SK-N-SH treated with all-trans-retinoic acid at 6 μM for 48 hours (cell line): Measurements from ENCODE around the gene RBP5.

Experiments used
- ATAC-seq: fragments of 200-7000 bp; cut with Tn5 transposase; 3 replicates; pipeline ENCODE4 v1.9.1; 2020; ENCODE audit warnings: mild to moderate bottlenecking, moderate library complexity
- ARNTL ChIP-seq: fragments of 450-650 bp; formaldehyde crosslinking; IDR thresholded peaks from 2 replicates; pipeline ENCODE4 v1.5.0; 2020; ENCODE audit warnings: low read depth, mild to moderate bottlenecking, moderate library complexity, borderline replicate concordance
- BACH2 ChIP-seq: fragments of 250-450 bp; sonication (Bioruptor Pico); IDR thresholded peaks from 2 replicates; pipeline ENCODE4 v1.9.0; 2021; ENCODE audit warnings: mild to moderate bottlenecking, borderline replicate concordance
- CSDC2 ChIP-seq: fragments of 250-450 bp; sonication (Bioruptor Pico); IDR thresholded peaks from 2 replicates; pipeline ENCODE4 v1.5.0; 2020; ENCODE audit warnings: mild to moderate bottlenecking, moderate library complexity
- ESRRG ChIP-seq: fragments of 250-450 bp; sonication (Bioruptor Pico); IDR thresholded peaks from 2 replicates; pipeline ENCODE4 v1.6.1; 2021; ENCODE audit warnings: mild to moderate bottlenecking
- GLIS3 ChIP-seq: fragments of 250-450 bp; sonication (Bioruptor Pico); IDR thresholded peaks from 2 replicates; pipeline ENCODE4 v1.5.0; 2020; ENCODE audit warnings: mild to moderate bottlenecking, moderate library complexity
- OSR1 ChIP-seq: fragments of 250-450 bp; sonication (Bioruptor Pico); IDR thresholded peaks from 2 replicates; pipeline ENCODE4 v1.8.0; 2022; ENCODE audit warnings: moderate library complexity, mild to moderate bottlenecking, inconsistent platforms
- PPARA ChIP-seq: fragments of 250-450 bp; sonication (Bioruptor Pico); IDR thresholded peaks from 2 replicates; pipeline ENCODE4 v1.5.0; 2020; ENCODE audit warnings: mild to moderate bottlenecking, borderline replicate concordance
- RARB ChIP-seq: fragments of 250-450 bp; sonication (Bioruptor Pico); IDR thresholded peaks from 2 replicates; pipeline ENCODE4 v1.8.0; 2021; ENCODE audit warnings: mild to moderate bottlenecking, moderate library complexity
- SNAI2 ChIP-seq: fragments of 250-450 bp; sonication (Bioruptor Pico); IDR thresholded peaks from 2 replicates; pipeline ENCODE4 v1.5.0; 2020; ENCODE audit warnings: mild to moderate bottlenecking, moderate library complexity
- TCF4 ChIP-seq: fragments of 250-450 bp; sonication (Bioruptor Pico); IDR thresholded peaks from 2 replicates; pipeline ENCODE4 v1.8.0; 2021; ENCODE audit warnings: mild to moderate bottlenecking, moderate library complexity, borderline replicate concordance
- TOX ChIP-seq: fragments of 250-450 bp; sonication (Bioruptor Pico); IDR thresholded peaks from 2 replicates; pipeline ENCODE4 v1.8.0; 2021; ENCODE audit warnings: mild to moderate bottlenecking, moderate library complexity, borderline replicate concordance
- ZC3H10 ChIP-seq: fragments of 250-450 bp; sonication (Bioruptor Pico); IDR thresholded peaks from 2 replicates; pipeline ENCODE4 v1.5.1; 2021; ENCODE audit warnings: mild to moderate bottlenecking, moderate library complexity
- ZFP3 ChIP-seq: fragments of 250-450 bp; sonication (Bioruptor Pico); IDR thresholded peaks from 2 replicates; pipeline ENCODE4 v1.5.0; 2020; ENCODE audit warnings: mild to moderate bottlenecking, moderate library complexity
- ZFP30 ChIP-seq: fragments of 450-650 bp; formaldehyde crosslinking; IDR thresholded peaks from 2 replicates; pipeline ENCODE4 v1.5.0; 2022; ENCODE audit warnings: mild to moderate bottlenecking, moderate library complexity
- ZNF565 ChIP-seq: fragments of 450-650 bp; formaldehyde crosslinking; conservative IDR thresholded peaks from 2 replicates; pipeline ENCODE4 v1.5.0; 2020; ENCODE audit warnings: low read depth, mild to moderate bottlenecking, moderate library complexity
- ZNF70 ChIP-seq: fragments of 450-650 bp; formaldehyde crosslinking; IDR thresholded peaks from 2 replicates; pipeline ENCODE4 v1.5.0; 2020; ENCODE audit warnings: mild to moderate bottlenecking, moderate library complexity
- ZNF8 ChIP-seq: fragments of 450-650 bp; formaldehyde crosslinking; IDR thresholded peaks from 2 replicates; pipeline ENCODE4 v1.5.0; 2020; ENCODE audit warnings: mild to moderate bottlenecking, moderate library complexity
- TF ChIP-seq, protein P1 (sequence below): fragments of 250-450 bp; sonication (Bioruptor Pico); IDR thresholded peaks from 2 replicates; pipeline ENCODE4 v1.5.1; 2020; ENCODE audit warnings: low read depth, mild to moderate bottlenecking, moderate library complexity
- TF ChIP-seq, protein P2 (sequence below): fragments of 250-450 bp; sonication (Bioruptor Pico); IDR thresholded peaks from 2 replicates; pipeline ENCODE4 v1.8.0; 2020; ENCODE audit warnings: mild to moderate bottlenecking, moderate library complexity, borderline replicate concordance
- TF ChIP-seq, protein P3 (sequence below): fragments of 250-450 bp; sonication (Bioruptor Pico); IDR thresholded peaks from 2 replicates; pipeline ENCODE4 v1.8.0; 2021; ENCODE audit warnings: low read depth, mild to moderate bottlenecking, moderate library complexity, borderline replicate concordance
- TF ChIP-seq, protein P4 (sequence below): fragments of 250-450 bp; sonication (Bioruptor Pico); IDR thresholded peaks from 2 replicates; pipeline ENCODE4 v1.5.1; 2021; ENCODE audit warnings: mild to moderate bottlenecking, moderate library complexity

RBP5 gene

DNA sequence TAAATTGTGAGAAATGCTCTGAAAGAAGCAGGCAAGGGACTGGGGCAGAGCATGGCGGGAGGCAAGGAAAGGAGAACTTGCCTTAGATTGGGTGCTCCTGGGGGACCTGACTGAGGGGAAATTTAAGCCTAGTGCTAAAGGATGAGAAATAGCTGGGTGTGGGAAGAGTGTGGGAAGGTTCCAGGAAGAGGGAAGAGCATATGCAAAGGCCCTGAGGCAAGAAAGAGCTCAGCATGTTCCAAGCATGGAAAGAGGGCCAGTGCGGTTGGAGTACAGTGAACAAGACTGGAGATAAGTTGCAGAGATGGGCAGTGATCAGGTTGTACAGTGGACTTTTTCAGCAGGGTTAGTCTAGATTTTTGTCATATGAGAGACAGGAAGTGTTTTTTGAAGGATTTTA, 10.5 kb upstream of the RBP5 start (continued):
- TF ChIP-seq TCF4 (no peak), TOX (CRISPR knock-in tag) (no peak)
- TF ChIP-seq, protein P1, sequence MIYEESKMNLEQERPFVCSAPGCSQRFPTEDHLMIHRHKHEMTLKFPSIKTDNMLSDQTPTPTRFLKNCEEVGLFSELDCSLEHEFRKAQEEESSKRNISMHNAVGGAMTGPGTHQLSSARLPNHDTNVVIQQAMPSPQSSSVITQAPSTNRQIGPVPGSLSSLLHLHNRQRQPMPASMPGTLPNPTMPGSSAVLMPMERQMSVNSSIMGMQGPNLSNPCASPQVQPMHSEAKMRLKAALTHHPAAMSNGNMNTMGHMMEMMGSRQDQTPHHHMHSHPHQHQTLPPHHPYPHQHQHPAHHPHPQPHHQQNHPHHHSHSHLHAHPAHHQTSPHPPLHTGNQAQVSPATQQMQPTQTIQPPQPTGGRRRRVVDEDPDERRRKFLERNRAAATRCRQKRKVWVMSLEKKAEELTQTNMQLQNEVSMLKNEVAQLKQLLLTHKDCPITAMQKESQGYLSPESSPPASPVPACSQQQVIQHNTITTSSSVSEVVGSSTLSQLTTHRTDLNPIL (CRISPR knock-in tag), result no peak
- TF ChIP-seq, protein P2, sequence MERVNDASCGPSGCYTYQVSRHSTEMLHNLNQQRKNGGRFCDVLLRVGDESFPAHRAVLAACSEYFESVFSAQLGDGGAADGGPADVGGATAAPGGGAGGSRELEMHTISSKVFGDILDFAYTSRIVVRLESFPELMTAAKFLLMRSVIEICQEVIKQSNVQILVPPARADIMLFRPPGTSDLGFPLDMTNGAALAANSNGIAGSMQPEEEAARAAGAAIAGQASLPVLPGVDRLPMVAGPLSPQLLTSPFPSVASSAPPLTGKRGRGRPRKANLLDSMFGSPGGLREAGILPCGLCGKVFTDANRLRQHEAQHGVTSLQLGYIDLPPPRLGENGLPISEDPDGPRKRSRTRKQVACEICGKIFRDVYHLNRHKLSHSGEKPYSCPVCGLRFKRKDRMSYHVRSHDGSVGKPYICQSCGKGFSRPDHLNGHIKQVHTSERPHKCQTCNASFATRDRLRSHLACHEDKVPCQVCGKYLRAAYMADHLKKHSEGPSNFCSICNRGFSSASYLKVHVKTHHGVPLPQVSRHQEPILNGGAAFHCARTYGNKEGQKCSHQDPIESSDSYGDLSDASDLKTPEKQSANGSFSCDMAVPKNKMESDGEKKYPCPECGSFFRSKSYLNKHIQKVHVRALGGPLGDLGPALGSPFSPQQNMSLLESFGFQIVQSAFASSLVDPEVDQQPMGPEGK, result no peak

DNA sequence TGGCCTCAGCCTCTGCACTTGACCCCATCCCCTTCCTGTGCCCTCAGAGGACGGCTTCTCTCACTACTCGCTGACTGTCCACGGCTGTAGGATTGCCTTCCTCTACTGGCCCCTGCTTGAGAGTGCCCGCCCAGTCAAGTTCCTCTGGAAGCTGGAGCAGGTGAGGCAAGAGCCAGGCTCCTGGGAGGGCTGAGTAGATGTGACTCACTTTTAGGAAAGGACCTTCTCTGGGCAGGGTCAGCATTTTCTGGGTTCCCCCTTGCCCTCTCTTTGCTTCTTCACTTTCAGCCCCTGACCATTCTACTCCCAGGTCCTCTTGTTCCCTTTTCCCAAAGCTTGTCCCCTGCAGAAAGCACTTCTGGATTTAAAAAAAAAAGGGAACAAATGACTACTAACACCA, 9.2 kb upstream of the RBP5 start:
- no peak for ATAC-seq
- TF ChIP-seq ARNTL (CRISPR knock-in tag) (no peak), GLIS3 (CRISPR knock-in tag) (no peak), ZNF70 (CRISPR knock-in tag) (no peak), RARB (no peak), OSR1 (no peak), ZNF8 (CRISPR knock-in tag) (no peak), PPARA (CRISPR knock-in tag) (no peak), ZFP3 (CRISPR knock-in tag) (no peak), ZFP30 (CRISPR knock-in tag) (no peak)
- TF ChIP-seq, protein P3, sequence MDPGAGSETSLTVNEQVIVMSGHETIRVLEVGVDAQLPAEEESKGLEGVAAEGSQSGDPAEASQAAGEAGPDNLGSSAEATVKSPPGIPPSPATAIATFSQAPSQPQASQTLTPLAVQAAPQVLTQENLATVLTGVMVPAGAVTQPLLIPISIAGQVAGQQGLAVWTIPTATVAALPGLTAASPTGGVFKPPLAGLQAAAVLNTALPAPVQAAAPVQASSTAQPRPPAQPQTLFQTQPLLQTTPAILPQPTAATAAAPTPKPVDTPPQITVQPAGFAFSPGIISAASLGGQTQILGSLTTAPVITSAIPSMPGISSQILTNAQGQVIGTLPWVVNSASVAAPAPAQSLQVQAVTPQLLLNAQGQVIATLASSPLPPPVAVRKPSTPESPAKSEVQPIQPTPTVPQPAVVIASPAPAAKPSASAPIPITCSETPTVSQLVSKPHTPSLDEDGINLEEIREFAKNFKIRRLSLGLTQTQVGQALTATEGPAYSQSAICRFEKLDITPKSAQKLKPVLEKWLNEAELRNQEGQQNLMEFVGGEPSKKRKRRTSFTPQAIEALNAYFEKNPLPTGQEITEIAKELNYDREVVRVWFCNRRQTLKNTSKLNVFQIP (CRISPR knock-in tag), result no peak
- TF ChIP-seq, protein P4, sequence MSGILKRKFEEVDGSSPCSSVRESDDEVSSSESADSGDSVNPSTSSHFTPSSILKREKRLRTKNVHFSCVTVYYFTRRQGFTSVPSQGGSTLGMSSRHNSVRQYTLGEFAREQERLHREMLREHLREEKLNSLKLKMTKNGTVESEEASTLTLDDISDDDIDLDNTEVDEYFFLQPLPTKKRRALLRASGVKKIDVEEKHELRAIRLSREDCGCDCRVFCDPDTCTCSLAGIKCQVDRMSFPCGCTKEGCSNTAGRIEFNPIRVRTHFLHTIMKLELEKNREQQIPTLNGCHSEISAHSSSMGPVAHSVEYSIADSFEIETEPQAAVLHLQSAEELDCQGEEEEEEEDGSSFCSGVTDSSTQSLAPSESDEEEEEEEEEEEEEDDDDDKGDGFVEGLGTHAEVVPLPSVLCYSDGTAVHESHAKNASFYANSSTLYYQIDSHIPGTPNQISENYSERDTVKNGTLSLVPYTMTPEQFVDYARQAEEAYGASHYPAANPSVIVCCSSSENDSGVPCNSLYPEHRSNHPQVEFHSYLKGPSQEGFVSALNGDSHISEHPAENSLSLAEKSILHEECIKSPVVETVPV (CRISPR knock-in tag), result no peak

DNA sequence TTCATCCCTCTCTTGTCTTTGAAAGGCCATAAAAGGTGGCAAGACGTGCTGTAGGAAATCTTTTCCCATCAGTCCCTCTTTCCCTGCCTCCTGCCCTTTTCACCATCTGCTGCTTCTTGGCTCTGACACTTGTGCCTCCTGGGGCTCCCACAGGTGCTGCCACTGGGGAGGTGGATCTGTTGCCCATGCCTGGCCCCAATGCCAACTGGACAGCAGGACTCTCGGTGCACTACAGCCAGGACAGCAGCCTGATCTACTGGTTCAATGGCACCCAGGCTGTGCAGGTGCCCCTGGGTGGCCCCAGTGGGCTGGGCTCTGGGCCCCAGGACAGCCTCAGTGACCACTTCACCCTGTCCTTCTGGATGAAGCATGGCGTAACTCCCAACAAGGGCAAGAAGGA, 8.0 kb upstream of the RBP5 start:
- TF ChIP-seq, protein P3 (CRISPR knock-in tag), result no peak
- TF ChIP-seq SNAI2 (CRISPR knock-in tag) (no peak), ZFP3 (CRISPR knock-in tag) (no peak), TCF4 (no peak), OSR1 (no peak), ZFP30 (CRISPR knock-in tag) (no peak), ESRRG (no peak), PPARA (CRISPR knock-in tag) (no peak), BACH2 (no peak), ARNTL (CRISPR knock-in tag) (no peak), ZNF70 (CRISPR knock-in tag) (no peak), ZNF8 (CRISPR knock-in tag) (no peak), TOX (CRISPR knock-in tag) (no peak), CSDC2 (no peak), ZNF565 (CRISPR knock-in tag) (no peak), RARB (no peak), ZC3H10 (CRISPR knock-in tag) (no peak), GLIS3 (CRISPR knock-in tag) (no peak)
- TF ChIP-seq, protein P1 (CRISPR knock-in tag), result no peak
- TF ChIP-seq, protein P4 (CRISPR knock-in tag), result no peak
- no peak for ATAC-seq
